Endometrial microvascular endothelial cells (primary cell): ENCODE data around the gene NLRC5. TPM values are rescaled to one million over a fixed set of nuclear protein-coding genes. Genes with fewer than 3 reads are reported as not detected.
"Not testable (repeated sequence)": the region's sequence is repeated elsewhere in the genome, so short reads cannot be mapped to it uniquely, and the experiment has no call there.

Experiments
- in situ Hi-C: cut with HindIII; loops from 2 replicates; pipeline ENCODE4 v1.10.0; 2017; ENCODE audit warnings: low sequenced_read_pairs, low pct_unique_long_range_greater_than_20kb; ENCODE audit errors: inconsistent ontology term
- total RNA-seq: library from RNA; depleted of rRNA; stranded (reverse); fragments of >200 nt; gene quantifications from one replicate; pipeline ENCODE4 v1.2.3, GENCODE V29; 2015; ENCODE audit errors: inconsistent ontology term

The NLRC5 gene
- total RNA-seq, 1 donor from 2014 or later: 35.0 TPM

DNA sequence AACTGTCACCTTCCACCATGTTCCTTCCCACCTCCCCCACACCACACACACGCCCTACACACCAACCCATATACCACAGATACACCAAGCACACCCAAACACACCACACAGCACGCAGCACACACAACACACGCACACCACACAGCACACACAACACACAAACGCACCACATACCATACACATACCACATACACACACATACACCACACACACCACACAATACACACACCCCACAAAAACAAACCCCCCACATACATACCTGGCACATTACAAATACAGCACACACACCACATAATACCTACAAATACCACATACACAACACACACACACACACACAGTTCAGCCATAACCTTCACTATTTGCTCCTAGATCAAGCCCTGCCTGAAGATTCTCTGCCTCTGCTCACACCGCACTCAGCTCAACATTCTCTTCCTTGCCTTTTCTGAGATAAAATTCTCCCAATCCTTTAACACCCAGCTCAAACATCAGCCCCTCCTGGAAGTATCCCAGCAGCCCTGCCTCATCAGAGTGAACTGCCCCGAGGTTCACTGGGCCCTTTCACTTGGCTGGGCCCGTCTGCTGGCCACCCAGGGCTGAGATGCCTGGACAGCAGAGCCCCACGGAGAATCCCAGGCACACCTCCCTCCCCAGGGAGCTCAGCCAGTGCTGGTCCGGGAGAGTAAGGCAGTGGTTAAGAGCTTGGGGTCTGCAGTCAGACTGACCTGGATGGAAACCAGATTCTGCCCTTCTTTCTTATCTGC lies 71.1 kb downstream of the NLRC5 start:
- in situ Hi-C loops: no loop called here

DNA sequence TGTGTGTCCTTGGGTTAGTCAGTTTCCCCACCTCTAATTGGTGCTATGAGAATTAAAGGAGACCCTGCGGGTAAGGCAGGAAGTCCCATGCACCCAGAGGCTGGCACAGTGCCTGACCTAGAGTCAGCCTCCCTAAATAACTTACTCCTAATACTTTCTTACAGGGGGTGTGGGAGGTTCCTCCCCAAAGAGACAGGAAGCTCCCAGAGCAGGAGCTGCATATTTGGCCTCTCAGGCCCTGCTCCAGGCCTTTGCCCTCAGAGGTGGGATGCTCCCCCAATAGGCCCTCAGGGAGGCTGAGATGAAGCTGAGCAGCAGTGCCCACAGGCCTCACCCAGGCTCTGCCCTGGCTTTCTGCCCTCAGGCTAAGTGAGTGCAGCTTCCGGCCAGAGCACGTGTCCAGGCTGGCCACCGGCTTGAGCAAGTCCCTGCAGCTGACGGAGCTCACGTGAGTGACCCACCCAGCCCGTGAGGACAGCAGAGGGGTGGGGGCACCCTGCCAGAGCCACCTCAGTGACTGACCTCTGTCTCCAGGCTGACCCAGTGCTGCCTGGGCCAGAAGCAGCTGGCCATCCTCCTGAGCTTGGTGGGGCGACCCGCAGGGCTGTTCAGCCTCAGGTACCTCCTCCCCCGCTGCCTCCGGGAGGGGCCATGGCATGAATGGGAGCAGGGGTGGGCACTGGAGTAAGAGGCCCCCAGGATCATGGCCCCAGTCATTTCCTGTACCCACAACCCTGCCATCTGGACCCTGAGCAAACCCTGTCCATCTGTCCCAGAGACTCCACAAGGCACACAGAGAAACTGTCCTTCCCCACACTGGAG lies 71.9 kb downstream of the NLRC5 start:
- in situ Hi-C loops: no loop called here

- in situ Hi-C loops: no loop called here
Measured at GRCh38 chr16:57062329-57062728, 73.0 kb downstream of the NLRC5 start.

DNA sequence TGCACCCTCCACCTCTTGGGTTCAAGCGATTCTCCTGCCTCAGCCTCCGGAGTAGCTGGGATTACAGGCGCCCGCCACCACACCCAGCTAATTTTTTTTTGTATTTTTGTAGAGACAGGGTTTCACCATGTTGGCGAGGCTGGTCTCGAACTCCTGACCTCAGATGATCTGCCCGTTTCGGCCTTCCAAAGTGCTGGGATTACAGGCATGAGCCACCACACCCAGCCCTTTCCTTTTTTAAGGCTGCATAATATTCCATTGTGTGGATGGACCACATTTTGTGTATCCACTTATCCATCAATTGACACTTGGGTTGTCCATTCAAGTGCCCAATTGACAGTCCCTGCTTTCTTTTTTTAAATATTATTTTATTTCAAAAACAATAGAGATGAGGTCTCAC lies 73.8 kb downstream of the NLRC5 start:
- in situ Hi-C loops: not testable (repeated sequence)

GRCh38 chr16:57064995-57065394 lies 75.6 kb downstream of the NLRC5 start:
- in situ Hi-C loops: no loop called here

GRCh38 chr16:57066625-57067024 lies 77.3 kb downstream of the NLRC5 start:
- in situ Hi-C loops: no loop called here

DNA sequence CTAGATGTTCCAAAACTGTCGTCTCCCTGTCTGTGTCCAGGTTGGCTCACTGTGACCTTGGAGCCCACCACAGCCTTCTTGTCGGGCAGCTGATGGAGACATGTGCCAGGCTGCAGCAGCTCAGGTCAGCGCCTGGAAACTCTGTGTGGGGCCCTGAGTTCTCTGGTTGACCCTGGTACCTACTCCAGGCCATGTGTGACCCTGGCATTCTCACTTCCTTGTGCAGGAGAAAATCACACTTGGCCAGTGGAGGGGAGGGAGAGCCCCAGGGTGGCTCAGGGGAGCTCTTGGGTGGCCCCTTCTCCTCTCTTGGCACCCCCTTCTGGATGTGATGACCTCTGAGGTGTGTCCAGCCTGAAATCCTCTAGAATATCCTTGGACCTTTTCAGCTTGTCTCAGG lies 78.0 kb downstream of the NLRC5 start:
- in situ Hi-C loops: no loop called here

- in situ Hi-C loops: no loop called here
Measured at GRCh38 chr16:57069053-57069452, 79.7 kb downstream of the NLRC5 start.

- in situ Hi-C loops: loop anchor here (10.0 kb wide), 1 partner anchor 95 kb away; no protein-coding TSS in a partner anchor
Measured at GRCh38 chr16:57069635-57070370, 80.4 kb downstream of the NLRC5 start.

- in situ Hi-C loops: loop anchor here (10.0 kb wide), 1 partner anchor 94 kb away; no protein-coding TSS in a partner anchor
Measured at GRCh38 chr16:57070424-57070823, 81.1 kb downstream of the NLRC5 start.

GRCh38 chr16:57071081-57071732 lies 81.8 kb downstream of the NLRC5 start:
- in situ Hi-C loops: loop anchor here (10.0 kb wide), 1 partner anchor 94 kb away; no protein-coding TSS in a partner anchor

GRCh38 chr16:57071831-57072582 lies 82.7 kb downstream of the NLRC5 start:
- in situ Hi-C loops: loop anchor here (10.0 kb wide), 1 partner anchor 93 kb away; no protein-coding TSS in a partner anchor

GRCh38 chr16:57072616-57073275 lies 83.4 kb downstream of the NLRC5 start:
- in situ Hi-C loops: loop anchor here (10.0 kb wide), 1 partner anchor 92 kb away; no protein-coding TSS in a partner anchor

- in situ Hi-C loops: loop anchor here (10.0 kb wide), 1 partner anchor 87 kb away; no protein-coding TSS in a partner anchor
Measured at GRCh38 chr16:57077714-57078113, 88.4 kb downstream of the NLRC5 start.

DNA sequence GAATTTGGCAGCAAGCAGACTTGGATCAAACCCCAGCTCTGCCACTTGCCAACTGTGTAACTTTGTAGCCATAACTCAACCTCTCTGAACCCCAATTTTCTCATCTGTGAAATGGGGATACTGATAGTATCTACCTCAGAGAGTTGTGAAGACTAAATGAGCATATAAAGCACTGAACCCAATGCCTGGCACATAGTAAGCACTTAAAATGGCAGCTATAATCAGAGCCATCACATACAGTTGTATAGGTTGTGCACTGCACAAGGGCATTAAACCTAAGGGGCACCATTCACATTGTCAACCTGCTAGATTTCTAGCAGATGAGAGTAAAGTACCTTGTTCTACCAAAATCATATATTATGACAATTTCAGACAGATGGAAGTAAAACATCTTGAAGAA lies 92.4 kb downstream of the NLRC5 start:
- in situ Hi-C loops: no loop called here

- in situ Hi-C loops: no loop called here
Measured at GRCh38 chr16:57082664-57083063, 93.3 kb downstream of the NLRC5 start.

GRCh38 chr16:57083485-57084126 lies 94.2 kb downstream of the NLRC5 start:
- in situ Hi-C loops: no loop called here
